ENCODE data around the gene TINCR.

DNA sequence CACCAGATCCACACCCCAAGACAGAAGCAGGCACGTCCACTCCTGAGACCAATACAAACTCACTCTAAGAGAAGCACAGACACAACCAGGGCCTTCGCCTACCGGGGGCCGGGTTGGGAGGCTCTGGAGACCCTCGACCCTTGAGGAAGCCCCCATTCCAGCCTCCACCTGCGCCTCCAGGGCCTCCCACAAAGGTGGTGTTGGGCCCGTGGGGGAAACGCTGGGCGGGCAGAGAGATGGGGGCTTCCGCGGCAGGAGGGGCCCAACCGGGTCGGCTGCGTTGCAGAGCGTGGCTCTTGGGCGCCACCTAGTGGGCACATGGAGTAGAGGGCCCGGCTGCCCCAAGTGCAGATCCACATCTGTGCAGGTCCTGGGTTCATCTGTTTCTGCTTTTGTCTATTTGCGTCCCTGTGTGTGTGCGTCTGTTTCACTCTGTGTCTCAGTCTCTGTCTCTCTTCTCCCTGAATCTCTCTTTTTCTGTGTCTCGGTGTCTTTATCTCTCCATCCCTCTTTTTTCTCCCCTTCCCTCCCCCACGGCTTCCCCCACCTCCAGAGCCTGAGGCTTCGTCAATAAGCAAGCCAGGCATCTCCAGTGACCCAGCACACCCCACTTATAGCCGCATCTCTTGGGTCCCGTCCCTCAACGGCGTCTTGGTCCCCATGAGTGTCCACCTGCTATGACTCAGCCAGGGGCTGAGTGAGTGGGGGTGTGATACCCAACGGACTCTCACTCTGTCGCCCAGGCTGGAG, 10.5 kb upstream of the TINCR start:
- peak in 1 of 4 donors; percentile 4 for TF ChIP-seq POLR2A (IDR thresholded peaks at IDR 0.05)
- TF ChIP-seq, protein P1, sequence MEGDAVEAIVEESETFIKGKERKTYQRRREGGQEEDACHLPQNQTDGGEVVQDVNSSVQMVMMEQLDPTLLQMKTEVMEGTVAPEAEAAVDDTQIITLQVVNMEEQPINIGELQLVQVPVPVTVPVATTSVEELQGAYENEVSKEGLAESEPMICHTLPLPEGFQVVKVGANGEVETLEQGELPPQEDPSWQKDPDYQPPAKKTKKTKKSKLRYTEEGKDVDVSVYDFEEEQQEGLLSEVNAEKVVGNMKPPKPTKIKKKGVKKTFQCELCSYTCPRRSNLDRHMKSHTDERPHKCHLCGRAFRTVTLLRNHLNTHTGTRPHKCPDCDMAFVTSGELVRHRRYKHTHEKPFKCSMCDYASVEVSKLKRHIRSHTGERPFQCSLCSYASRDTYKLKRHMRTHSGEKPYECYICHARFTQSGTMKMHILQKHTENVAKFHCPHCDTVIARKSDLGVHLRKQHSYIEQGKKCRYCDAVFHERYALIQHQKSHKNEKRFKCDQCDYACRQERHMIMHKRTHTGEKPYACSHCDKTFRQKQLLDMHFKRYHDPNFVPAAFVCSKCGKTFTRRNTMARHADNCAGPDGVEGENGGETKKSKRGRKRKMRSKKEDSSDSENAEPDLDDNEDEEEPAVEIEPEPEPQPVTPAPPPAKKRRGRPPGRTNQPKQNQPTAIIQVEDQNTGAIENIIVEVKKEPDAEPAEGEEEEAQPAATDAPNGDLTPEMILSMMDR (IDR thresholded peaks at IDR 0.05): peak; percentile 94 to 100 (median 97)

All from esophagus squamous epithelium (tissue), 4 donors.